Measurements from ENCODE around the gene NKD1.

Gene NKD1

DNA sequence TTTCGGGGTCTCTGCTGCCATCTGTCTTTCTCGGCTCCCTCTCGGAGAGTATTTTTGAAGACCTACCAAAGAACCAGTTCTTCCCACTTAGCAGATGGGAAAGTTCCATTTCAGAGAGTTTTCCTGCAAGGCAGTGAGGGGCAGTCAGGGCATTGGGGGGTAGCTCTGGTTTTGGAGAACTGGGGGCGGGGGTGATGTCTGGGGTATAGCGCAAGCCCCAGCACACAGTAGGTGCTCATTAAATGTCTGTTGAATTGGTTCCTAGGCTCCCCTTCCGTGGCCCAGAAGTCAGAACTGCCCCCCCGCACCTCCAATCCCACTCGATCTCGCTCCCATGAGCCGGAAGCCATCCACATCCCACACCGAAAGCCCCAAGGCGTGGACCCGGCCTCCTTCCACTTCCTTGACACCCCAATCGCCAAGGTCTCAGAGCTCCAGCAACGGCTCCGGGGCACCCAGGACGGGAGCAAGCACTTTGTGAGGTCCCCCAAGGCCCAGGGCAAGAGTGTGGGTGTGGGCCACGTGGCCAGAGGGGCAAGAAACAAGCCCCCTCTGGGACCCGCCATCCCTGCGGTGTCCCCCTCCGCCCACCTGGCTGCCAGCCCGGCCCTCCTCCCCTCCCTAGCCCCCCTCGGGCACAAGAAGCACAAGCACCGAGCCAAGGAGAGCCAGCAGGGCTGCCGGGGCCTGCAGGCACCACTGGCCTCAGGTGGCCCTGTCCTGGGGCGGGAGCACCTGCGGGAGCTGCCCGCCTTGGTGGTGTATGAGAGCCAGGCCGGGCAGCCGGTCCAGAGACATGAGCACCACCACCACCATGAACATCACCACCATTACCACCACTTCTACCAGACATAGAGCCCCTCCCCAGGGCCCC lies 85.0 kb downstream of the NKD1 start:
- no peak for DNase-seq
- Histone ChIP-seq H3K36me3 (no peaks in the 10 kb centered on the region), H3K9me3 (ENCODE audit: severe bottlenecking) (no peaks in the 10 kb centered on the region), H3K27me3 (ENCODE audit: insufficient read depth, low read depth, severe bottlenecking) (no peaks in the 10 kb centered on the region), H3K27ac (no peak overlapping the region), H3K4me3 (ENCODE audit: low read depth, low read length) (no peak overlapping the region)
- TF ChIP-seq, protein P1, sequence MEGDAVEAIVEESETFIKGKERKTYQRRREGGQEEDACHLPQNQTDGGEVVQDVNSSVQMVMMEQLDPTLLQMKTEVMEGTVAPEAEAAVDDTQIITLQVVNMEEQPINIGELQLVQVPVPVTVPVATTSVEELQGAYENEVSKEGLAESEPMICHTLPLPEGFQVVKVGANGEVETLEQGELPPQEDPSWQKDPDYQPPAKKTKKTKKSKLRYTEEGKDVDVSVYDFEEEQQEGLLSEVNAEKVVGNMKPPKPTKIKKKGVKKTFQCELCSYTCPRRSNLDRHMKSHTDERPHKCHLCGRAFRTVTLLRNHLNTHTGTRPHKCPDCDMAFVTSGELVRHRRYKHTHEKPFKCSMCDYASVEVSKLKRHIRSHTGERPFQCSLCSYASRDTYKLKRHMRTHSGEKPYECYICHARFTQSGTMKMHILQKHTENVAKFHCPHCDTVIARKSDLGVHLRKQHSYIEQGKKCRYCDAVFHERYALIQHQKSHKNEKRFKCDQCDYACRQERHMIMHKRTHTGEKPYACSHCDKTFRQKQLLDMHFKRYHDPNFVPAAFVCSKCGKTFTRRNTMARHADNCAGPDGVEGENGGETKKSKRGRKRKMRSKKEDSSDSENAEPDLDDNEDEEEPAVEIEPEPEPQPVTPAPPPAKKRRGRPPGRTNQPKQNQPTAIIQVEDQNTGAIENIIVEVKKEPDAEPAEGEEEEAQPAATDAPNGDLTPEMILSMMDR (IDR thresholded peaks at IDR 0.05; ENCODE audit: low read depth, low read length), result no peak

DNA sequence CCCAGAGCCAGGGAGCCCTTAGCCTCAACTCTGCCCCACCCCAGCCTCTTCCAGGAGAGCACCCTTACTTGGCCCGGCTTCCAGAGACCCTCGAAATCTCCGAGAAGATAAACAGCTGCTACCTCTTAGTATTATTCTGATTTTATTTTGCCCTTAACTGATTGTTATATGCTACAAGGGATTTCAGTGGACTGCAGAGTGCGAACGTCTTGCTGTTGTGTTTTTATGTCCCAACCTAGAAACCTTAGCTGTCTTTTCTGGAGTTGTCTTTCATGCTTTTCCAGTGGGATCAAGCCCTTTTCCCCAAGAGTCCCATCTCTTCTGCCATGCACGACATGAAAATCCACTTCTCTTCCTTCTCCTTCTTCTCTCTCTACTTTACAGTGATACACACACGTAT lies 85.9 kb downstream of the NKD1 start:
- no peak overlapping the region for H3K4me3 ChIP-seq (ENCODE audit: low read depth, low read length)
- H3K9me3 ChIP-seq (ENCODE audit: severe bottlenecking), result no peaks in the 10 kb centered on the region
- TF ChIP-seq, protein P1 (IDR thresholded peaks at IDR 0.05; ENCODE audit: low read depth, low read length), result no peak
- DNase-seq, result no peak
- H3K36me3 ChIP-seq, result no peaks in the 10 kb centered on the region
- H3K27me3 ChIP-seq (ENCODE audit: insufficient read depth, low read depth, severe bottlenecking), result no peaks in the 10 kb centered on the region
- H3K27ac ChIP-seq, result no peak overlapping the region; the same call in 1 of the 2 replicates

DNA sequence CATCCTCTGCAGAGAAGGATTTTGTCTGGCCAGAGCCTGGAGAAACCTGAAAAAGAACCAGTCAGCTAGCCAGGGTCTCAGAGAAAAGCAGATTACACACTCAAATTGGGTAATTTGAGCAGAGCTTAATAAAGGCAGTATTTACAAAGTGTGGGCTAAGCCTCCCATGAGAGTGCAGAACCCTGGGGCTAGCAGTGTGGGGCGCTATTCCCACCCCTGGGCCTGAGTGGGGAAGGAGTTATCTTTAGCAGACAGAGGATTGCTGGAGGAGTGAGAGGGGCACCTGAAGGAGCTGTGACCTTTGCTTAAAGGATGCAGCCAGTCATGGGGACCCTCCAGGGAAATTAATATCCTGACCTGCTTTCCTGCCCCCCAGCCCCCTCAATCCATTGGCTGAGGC lies 86.8 kb downstream of the NKD1 start:
- Histone ChIP-seq H3K27ac (peak overlapping the region; percentile 75), H3K36me3 (no peaks in the 10 kb centered on the region), H3K9me3 (ENCODE audit: severe bottlenecking) (no peaks in the 10 kb centered on the region), H3K27me3 (ENCODE audit: insufficient read depth, low read depth, severe bottlenecking) (no peaks in the 10 kb centered on the region), H3K4me3 (ENCODE audit: low read depth, low read length) (no peak overlapping the region)
- TF ChIP-seq, protein P1 (IDR thresholded peaks at IDR 0.05; ENCODE audit: low read depth, low read length), result peak; percentile 74
- peak; percentile 54 for DNase-seq

DNA sequence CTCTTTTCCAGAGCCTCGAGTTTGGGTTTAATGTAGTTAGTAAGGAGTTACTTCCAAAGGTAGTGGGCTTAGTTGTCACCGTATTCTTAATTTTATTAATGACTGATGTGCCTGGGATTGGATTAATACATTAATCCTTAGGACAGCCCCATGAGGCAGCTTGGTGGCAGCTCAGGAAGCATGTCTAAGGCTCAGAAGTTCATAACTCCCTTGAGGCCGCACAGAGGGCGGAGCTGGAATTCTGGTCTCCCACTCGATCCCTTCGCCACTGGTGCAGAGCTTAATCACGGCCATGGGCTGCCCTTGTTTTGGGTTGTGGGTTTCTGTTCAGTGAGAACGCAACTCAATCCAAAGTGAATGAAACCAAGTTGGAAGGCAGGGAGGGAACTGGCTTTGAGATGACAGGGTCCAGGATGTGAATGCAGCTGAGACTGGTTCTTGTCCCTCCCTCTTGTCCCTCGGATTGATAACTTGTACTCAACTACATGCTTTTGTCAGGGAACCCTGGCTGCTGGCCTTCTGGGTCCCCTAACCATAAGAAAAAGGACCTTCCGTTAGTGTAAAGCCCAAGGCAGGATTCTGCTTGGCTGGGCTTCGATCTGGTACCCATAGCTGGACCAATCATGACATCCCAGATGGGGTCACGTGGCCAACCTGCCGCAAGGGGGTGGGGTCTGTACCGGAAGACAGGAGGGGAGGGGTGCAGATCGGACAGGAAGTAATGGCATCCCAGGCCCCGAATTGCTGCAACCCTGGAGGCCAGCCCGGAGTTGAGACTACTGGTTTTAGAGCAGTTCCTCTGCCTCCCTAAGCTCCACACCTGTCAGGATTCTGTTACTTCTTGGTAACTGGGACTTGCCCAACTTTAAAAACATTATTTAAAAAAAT lies 87.6 kb downstream of the NKD1 start:
- peak; percentile 83 for DNase-seq

DNA sequence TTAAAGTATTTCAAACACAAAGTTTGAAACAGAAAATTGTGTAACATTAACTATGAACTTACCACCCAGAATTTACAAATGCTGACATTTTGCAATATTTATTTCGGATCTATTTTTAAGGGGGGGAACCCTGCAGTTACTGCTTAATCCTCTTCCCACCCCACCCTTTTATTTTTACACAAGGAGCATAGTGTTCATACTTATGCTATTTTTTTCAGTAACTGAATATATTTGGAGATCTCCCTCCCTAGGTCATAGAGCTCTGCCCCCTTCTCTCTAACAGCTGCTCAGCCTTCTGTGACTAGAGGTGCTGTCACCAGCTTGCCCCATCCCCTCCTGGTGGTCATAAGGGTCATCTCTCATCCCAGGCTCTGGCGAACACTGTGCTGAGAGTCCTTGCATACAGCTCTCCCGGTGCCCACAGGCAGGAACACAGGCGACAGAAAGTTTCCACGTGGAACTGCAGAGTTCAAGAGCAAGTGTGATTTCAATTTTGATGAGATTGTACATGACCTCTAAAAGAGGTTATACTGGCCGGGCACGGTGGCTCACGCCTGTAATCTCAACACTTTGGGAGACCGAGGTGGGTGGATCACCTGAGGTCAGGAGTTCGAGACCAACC lies 88.7 kb downstream of the NKD1 start:
- Histone ChIP-seq H3K27ac (no peak overlapping the region), H3K4me3 (ENCODE audit: low read depth, low read length) (no peak overlapping the region), H3K27me3 (ENCODE audit: insufficient read depth, low read depth, severe bottlenecking) (no peaks in the 10 kb centered on the region), H3K36me3 (no peaks in the 10 kb centered on the region), H3K9me3 (ENCODE audit: severe bottlenecking) (no peaks in the 10 kb centered on the region)
- TF ChIP-seq, protein P1 (IDR thresholded peaks at IDR 0.05; ENCODE audit: low read depth, low read length), result no peak
- no peak for DNase-seq

More for the DNA sequence above, 87.6 kb downstream of the NKD1 start:
- TF ChIP-seq, protein P1 (IDR thresholded peaks at IDR 0.05; ENCODE audit: low read depth, low read length), result no peak
- no peaks in the 10 kb centered on the region for H3K36me3 ChIP-seq
- H3K27me3 ChIP-seq (ENCODE audit: insufficient read depth, low read depth, severe bottlenecking), result no peaks in the 10 kb centered on the region
- peak overlapping the region; percentile 32 for H3K4me3 ChIP-seq (ENCODE audit: low read depth, low read length)
- H3K9me3 ChIP-seq (ENCODE audit: severe bottlenecking), result no peaks in the 10 kb centered on the region
- H3K27ac ChIP-seq, result peak overlapping the region; percentile 75

Data from WERI-Rb-1 (cell line).